Uterus (tissue), 4 donors: ENCODE measurements around the gene UBE2O. TPM values are rescaled to one million over a fixed set of nuclear protein-coding genes. Genes with fewer than 3 reads are reported as not detected.

Source experiments
- DNase-seq, 2 donors: peaks; one replicate each; pipeline ENCODE4 v3.0.0-alpha.2; 2019 to 2020
- H3K27ac ChIP-seq, 2 donors: fragments of 200-600 bp; sonication (generic); 1 replicate in 1 of 2; 2 replicates in 1 of 2; pipeline ENCODE4 v1.5.1; 2016 to 2018
- H3K27me3 ChIP-seq, 2 donors: fragments of 200-600 bp; sonication (generic); one replicate each; pipeline ENCODE4 v1.5.1; 2018 to 2019; ENCODE audit warnings: control low read depth in 1 of 2
- H3K36me3 ChIP-seq, 2 donors: fragments of 200-600 bp; sonication (generic); one replicate each; pipeline ENCODE4 v1.5.1; 2019; ENCODE audit warnings: control low read depth in 1 of 2
- H3K4me1 ChIP-seq, 2 donors: fragments of 200-600 bp; sonication (generic); one replicate each; pipeline ENCODE4 v1.5.1; 2018 to 2019; ENCODE audit warnings: control low read depth in 1 of 2
- H3K4me3 ChIP-seq, 2 donors: fragments of 200-600 bp; sonication (generic); 1 replicate in 1 of 2; 2 replicates in 1 of 2; pipeline ENCODE4 v1.5.1; 2018 to 2019; ENCODE audit warnings: mild to moderate bottlenecking in 1 of 2
- H3K9me3 ChIP-seq, 2 donors: fragments of 200-600 bp; sonication (generic); one replicate each; pipeline ENCODE4 v1.5.1; 2019; ENCODE audit warnings: control low read depth in 1 of 2
- POLR2A ChIP-seq, 2 donors: fragments of 450-650 bp; IDR thresholded peaks; one replicate each; pipeline ENCODE4 v1.6.1; 2016; ENCODE audit warnings: antibody characterized with exemption in 2 of 2, mild to moderate bottlenecking in 1 of 2, moderate library complexity in 1 of 2
- intact Hi-C: fragments of 100-400 bp; cut with DNase I; formaldehyde crosslinking; loops from one replicate; pipeline ENCODE4 v1.15.1; 2023; ENCODE audit warnings: low total_unique reads
- total RNA-seq, 4 donors: library from RNA; depleted of rRNA in 3 of 4; stranded (reverse); fragments of >200 nt in 3 of 4; gene quantifications; one replicate each; pipeline versions ENCODE4 v1.1.0 to v1.2.4, GENCODE V29; 2014 to 2023
- TF ChIP-seq, protein P1 (sequence below), 4 experiments: fragments of 200-600 bp in 2 of 4; fragments of 450-650 bp in 2 of 4; sonication (generic) in 2 of 4; IDR thresholded peaks; one replicate each; pipeline ENCODE4 v1.5.1; 2016 to 2019; ENCODE audit warnings: antibody characterized with exemption in 4 of 4, mild to moderate bottlenecking in 2 of 4, moderate library complexity in 1 of 4
- donor health status: DM: yes; HTN: yes; CAD: no.

Gene UBE2O
- total RNA-seq, 4 donors from 2014 or later, result 5.0 to 31.5 (median 17.9) TPM

DNA sequence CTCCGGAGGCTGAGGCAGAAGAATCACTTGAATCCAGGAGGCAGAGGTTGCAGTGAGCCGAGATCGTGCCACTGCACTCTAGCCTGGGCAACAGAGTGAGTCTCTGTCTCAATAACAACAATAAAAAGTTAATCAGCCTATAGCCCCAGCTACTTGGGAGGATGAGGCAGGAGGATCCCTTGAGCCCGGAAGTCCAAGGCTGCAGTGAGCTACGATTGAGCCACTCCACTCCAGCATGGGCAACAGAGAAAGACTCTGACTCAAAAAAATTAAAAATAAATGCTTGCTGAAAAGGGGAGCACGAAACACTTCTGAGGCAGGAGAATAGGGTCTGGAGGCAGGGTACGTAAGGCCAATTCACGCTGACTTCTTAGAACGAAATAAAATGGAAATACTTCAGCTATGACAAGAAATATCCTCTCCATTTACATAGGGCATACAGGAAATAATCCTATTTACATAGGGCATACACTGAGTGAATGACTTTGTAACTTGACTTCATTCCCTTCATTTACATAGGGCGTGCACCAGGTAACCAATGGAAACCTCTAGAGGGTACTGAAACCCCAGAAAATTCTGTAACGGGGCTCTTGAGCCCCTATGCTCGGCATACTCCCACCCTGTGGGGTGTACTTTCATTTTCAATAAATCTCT lies 96.0 kb downstream of the UBE2O start:
- Histone ChIP-seq H3K27ac (no peak overlapping the region), H3K27me3 (no peaks in the 10 kb centered on the region), H3K4me3 (no peak overlapping the region), H3K4me1 (no peaks in the 10 kb centered on the region), H3K36me3 (no peaks in the 10 kb centered on the region), H3K9me3 (no peaks in the 10 kb centered on the region)
- TF ChIP-seq, protein P1, sequence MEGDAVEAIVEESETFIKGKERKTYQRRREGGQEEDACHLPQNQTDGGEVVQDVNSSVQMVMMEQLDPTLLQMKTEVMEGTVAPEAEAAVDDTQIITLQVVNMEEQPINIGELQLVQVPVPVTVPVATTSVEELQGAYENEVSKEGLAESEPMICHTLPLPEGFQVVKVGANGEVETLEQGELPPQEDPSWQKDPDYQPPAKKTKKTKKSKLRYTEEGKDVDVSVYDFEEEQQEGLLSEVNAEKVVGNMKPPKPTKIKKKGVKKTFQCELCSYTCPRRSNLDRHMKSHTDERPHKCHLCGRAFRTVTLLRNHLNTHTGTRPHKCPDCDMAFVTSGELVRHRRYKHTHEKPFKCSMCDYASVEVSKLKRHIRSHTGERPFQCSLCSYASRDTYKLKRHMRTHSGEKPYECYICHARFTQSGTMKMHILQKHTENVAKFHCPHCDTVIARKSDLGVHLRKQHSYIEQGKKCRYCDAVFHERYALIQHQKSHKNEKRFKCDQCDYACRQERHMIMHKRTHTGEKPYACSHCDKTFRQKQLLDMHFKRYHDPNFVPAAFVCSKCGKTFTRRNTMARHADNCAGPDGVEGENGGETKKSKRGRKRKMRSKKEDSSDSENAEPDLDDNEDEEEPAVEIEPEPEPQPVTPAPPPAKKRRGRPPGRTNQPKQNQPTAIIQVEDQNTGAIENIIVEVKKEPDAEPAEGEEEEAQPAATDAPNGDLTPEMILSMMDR (IDR thresholded peaks at IDR 0.05), result no peak
- no peak for TF ChIP-seq POLR2A (IDR thresholded peaks at IDR 0.05)
- no peak for DNase-seq
- intact Hi-C loops, result no loop called here

- no peak for DNase-seq
- Histone ChIP-seq H3K27me3 (no peaks in the 10 kb centered on the region), H3K27ac (no peak overlapping the region), H3K4me3 (no peak overlapping the region), H3K36me3 (no peaks in the 10 kb centered on the region), H3K4me1 (no peaks in the 10 kb centered on the region), H3K9me3 (no peaks in the 10 kb centered on the region)
- intact Hi-C loops, result no loop called here
- no peak for TF ChIP-seq POLR2A (IDR thresholded peaks at IDR 0.05)
- TF ChIP-seq, protein P1 (IDR thresholded peaks at IDR 0.05), result no peak
Observed at GRCh38 chr17:76354747-76355310, 98.1 kb downstream of the UBE2O start.

DNA sequence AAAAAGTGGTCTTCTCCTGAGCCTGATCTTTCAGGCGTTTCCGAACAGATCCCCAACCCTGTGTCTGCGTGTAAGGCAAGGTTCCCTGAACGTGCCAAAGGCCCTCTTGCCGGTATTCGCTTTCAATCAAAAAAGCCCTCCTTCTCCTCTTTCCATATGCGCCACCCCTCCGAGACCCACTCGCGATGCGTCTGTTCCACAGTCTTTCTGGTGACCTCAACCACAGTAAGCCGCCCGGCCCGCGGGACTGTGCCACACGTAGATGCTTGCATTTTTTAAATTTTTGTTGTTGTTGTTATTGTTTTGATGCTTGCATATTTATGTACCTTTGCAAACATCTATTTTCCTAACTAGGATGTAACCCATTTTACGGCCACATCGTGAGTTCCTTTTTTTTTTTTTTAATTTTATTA lies 98.6 kb downstream of the UBE2O start:
- Histone ChIP-seq H3K36me3 (no peaks in the 10 kb centered on the region), H3K27ac (peak overlapping the region in 1 of 2 donors; percentile 70), H3K9me3 (no peaks in the 10 kb centered on the region), H3K27me3 (no peaks in the 10 kb centered on the region), H3K4me3 (peak overlapping the region; percentile 60 to 85), H3K4me1 (no peaks in the 10 kb centered on the region)
- no peak for DNase-seq
- intact Hi-C loops, result no loop called here
- no peak for TF ChIP-seq POLR2A (IDR thresholded peaks at IDR 0.05)
- TF ChIP-seq, protein P1 (IDR thresholded peaks at IDR 0.05), result no peak

DNA sequence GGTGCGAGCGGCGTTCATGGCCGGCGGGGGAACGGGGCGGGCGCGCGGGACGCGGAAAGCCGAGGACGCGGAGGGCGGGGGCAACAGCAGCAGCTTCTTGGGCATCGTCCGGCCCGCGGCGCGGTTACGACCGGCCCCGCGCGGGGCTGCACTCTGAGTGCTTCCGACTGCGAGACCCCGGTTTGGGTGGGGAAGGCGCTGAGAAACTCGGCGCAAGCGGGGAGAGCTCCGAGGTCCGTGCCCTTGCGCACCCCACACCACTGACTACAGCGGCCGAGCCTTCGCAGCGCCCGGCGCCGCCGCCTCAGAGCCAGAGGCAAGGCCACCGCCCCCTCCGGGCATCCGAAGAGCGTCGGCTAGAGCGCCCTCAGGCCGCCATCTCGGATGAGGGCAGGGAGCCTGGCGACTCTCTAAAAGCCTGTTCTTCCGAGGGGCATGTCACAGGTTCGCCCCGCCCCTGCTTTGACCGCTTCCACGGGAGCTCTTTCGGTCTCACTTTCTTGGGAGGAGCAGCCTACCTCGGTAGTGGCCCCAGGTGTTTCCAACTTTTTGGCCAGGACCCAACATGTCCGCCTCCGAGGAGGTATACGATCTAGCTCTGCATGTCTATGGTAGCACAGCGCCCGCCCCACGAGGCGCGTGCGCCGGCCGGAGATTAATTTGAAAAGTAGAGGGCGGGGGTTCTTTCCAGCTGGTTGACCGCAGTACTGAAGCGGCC lies 99.2 kb downstream of the UBE2O start, which contains the start of gene PRPSAP1:
Gene PRPSAP1, minus strand, starts transcription at position 318 of the 718 bp plus-strand sequence. Its CDS starts 213 bp downstream, at position 105.
- Histone ChIP-seq H3K27ac (peak within 1 kb of the TSS; percentile 70 to 88), H3K4me3 (peak within 1 kb of the TSS; percentile 60 to 85), H3K4me1 (no peaks in the 10 kb centered on the region), H3K36me3 (no peaks in the 10 kb centered on the region), H3K27me3 (no peaks in the 10 kb centered on the region), H3K9me3 (no peaks in the 10 kb centered on the region)
- TF ChIP-seq, protein P1 (IDR thresholded peaks at IDR 0.05), result peak; percentile 47 to 76 (median 60)
- peak; percentile 51 to 77 for TF ChIP-seq POLR2A (IDR thresholded peaks at IDR 0.05)
- DNase-seq, result peak; percentile 79 to 83
- intact Hi-C loops, result no loop called here
